Endothelial cell of umbilical vein (primary cell): ENCODE data around the gene CCNJL. TPM values are rescaled to one million over a fixed set of nuclear protein-coding genes. Genes with fewer than 3 reads are reported as not detected.

ENCODE experiments used
- BruUV-seq: library from RNA; stranded (reverse); fragments of 400-500 nt; replicated peaks from 2 replicates; lab custom pipeline; 2021; lab: Mats Ljungman, UMichigan
- CTCF ChIA-PET: fragments of 300-600, 350-600 bp; sonication (Branson Sonifier 250); formaldehyde crosslinking; loops from one replicate; lab custom pipeline; 2021; ENCODE audit warnings: antibody characterized with exemption, inconsistent platforms; lab: Charles Lee
- POLR2A ChIA-PET: fragments of 300-600, 350-600 bp; sonication (Branson Sonifier 250); formaldehyde crosslinking; loops from one replicate; lab custom pipeline; 2021; ENCODE audit warnings: antibody characterized with exemption, inconsistent platforms; lab: Charles Lee
- DNase-seq: peaks from one replicate; pipeline ENCODE4 v3.0.0-alpha.2; 2011; ENCODE audit warnings: low read depth, low spot score
- FAIRE-seq: peaks from 2 replicates; lab custom pipeline; 2011; peaks lifted over from hg19 to GRCh38; lab: Jason Lieb, UNC
- H2AFZ ChIP-seq: 2 replicates; pipeline ENCODE4 v1.6.0; 2012; ENCODE audit warnings: low read depth, low read length, control low read depth, inconsistent platforms
- H3K27ac ChIP-seq: 2 replicates; pipeline ENCODE4 v1.5.1; 2011; ENCODE audit warnings: low read depth, mild to moderate bottlenecking, control low read depth, low read length, moderate library complexity; ENCODE audit not compliant: insufficient read depth
- H3K27me3 ChIP-seq, 2 experiments: 2 replicates each; pipeline versions ENCODE4 v1.6.0 to v1.6.1; 2011; ENCODE audit warnings: low read length in 2 of 2, mixed read lengths in 1 of 2; ENCODE audit not compliant: control insufficient read depth in 2 of 2, insufficient read depth in 2 of 2
- H3K36me3 ChIP-seq, 2 experiments: 2 replicates in 1 of 2; 3 replicates in 1 of 2; pipeline ENCODE4 v1.5.1; 2011; ENCODE audit warnings: low read length in 2 of 2, mild to moderate bottlenecking in 1 of 2, moderate library complexity in 1 of 2; ENCODE audit not compliant: control insufficient read depth in 2 of 2, insufficient read depth in 2 of 2; ENCODE audit errors: extremely low read depth in 1 of 2
- H3K4me1 ChIP-seq: 3 replicates; pipeline ENCODE4 v1.5.1; 2011; ENCODE audit warnings: mild to moderate bottlenecking, low read length; ENCODE audit not compliant: control insufficient read depth, insufficient read depth; ENCODE audit errors: extremely low read depth
- H3K4me2 ChIP-seq: 2 replicates; pipeline ENCODE4 v1.6.1; 2011; ENCODE audit warnings: low read length, control low read depth, mixed read lengths; ENCODE audit not compliant: insufficient read depth
- H3K4me3 ChIP-seq, 3 experiments: fragments of 200-600 bp in 1 of 3; sonication (generic), shearing (Covaris generic) in 1 of 3; replicated peaks in 1 of 3; 2 replicates each; pipeline ENCODE4 v1.5.1; 2011 to 2016; ENCODE audit warnings: control low read depth in 3 of 3, low read length in 3 of 3, mild to moderate bottlenecking in 2 of 3, inconsistent platforms in 1 of 3, low read depth in 1 of 3, moderate library complexity in 1 of 3; ENCODE audit not compliant: insufficient read depth in 1 of 3
- H3K79me2 ChIP-seq: 2 replicates; pipeline ENCODE4 v1.6.0; 2012; ENCODE audit warnings: low read length, inconsistent platforms; ENCODE audit not compliant: control insufficient read depth, insufficient read depth
- H3K9ac ChIP-seq: replicated peaks from 2 replicates; pipeline ENCODE3; 2011; ENCODE audit warnings: low read length, control low read depth; ENCODE audit not compliant: insufficient read depth; ENCODE audit errors: extremely low read depth
- H3K9me1 ChIP-seq: replicated peaks from 3 replicates; pipeline ENCODE4 v1.6.0; 2011; ENCODE audit warnings: mild to moderate bottlenecking, low read length; ENCODE audit not compliant: control insufficient read depth, insufficient read depth; ENCODE audit errors: extremely low read depth
- H3K9me3 ChIP-seq: replicated peaks from 2 replicates; pipeline ENCODE4 v1.5.1; 2012; ENCODE audit warnings: low read length, inconsistent platforms; ENCODE audit not compliant: control insufficient read depth, insufficient read depth
- H4K20me1 ChIP-seq: replicated peaks from 2 replicates; pipeline ENCODE3; 2011; ENCODE audit warnings: mild to moderate bottlenecking, low read length; ENCODE audit not compliant: control insufficient read depth, insufficient read depth; ENCODE audit errors: extremely low read depth
- EZH2 ChIP-seq: IDR thresholded peaks from 2 replicates; pipeline ENCODE4 v1.6.1; 2012; ENCODE audit warnings: borderline replicate concordance, low read depth, mild to moderate bottlenecking, moderate library complexity, low read length, inconsistent platforms; ENCODE audit not compliant: severe bottlenecking
- FOS ChIP-seq: IDR thresholded peaks from 2 replicates; pipeline ENCODE4 v1.6.1; 2011; ENCODE audit warnings: mild to moderate bottlenecking, low read length, moderate library complexity, borderline replicate concordance; ENCODE audit not compliant: insufficient read depth
- GATA2 ChIP-seq: IDR thresholded peaks from 2 replicates; pipeline ENCODE4 v1.7.0; 2011; ENCODE audit warnings: low read depth, mild to moderate bottlenecking, moderate library complexity, mixed read lengths, low read length; ENCODE audit not compliant: insufficient read length, insufficient read depth
- JUN ChIP-seq: IDR thresholded peaks from 2 replicates; pipeline ENCODE4 v1.6.1; 2011; ENCODE audit warnings: borderline replicate concordance, low read depth; ENCODE audit not compliant: insufficient read length, insufficient read depth
- MYC ChIP-seq: IDR thresholded peaks from one replicate; pipeline ENCODE4 v1.6.1; 2011; ENCODE audit warnings: mild to moderate bottlenecking, low read depth, low read length
- POLR2A ChIP-seq: IDR thresholded peaks from 2 replicates; pipeline ENCODE4 v1.6.1; 2012; ENCODE audit warnings: low read depth, mild to moderate bottlenecking, control low read depth, low read length
- POLR2AphosphoS5 ChIP-seq: IDR thresholded peaks from 2 replicates; pipeline ENCODE4 v1.6.1; 2012; ENCODE audit warnings: low read depth, mild to moderate bottlenecking, control low read depth, low read length, moderate library complexity; ENCODE audit not compliant: insufficient read depth
- dilution Hi-C: fragments of 300-500 bp; cut with MboI; formaldehyde crosslinking; loops from one replicate; pipeline ENCODE4 v1.15.0; 2019; ENCODE audit warnings: low sequenced_read_pairs; ENCODE audit not compliant: extremely low pct_ligation_motif_present
- intact Hi-C: fragments of 100-400 bp; cut with micrococcal nuclease; formaldehyde crosslinking; loops from one replicate; pipeline ENCODE4 v1.10.0; 2022
- polyA plus RNA-seq, 4 experiments: library from polyadenylated mRNA; depleted of rRNA in 3 of 4; stranded (reverse) in 3 of 4; unstranded in 1 of 4; fragments of >200 nt; gene quantifications; 2 replicates each; pipeline versions ENCODE4 v1.2.1 to v1.2.3, GENCODE V29; 2011 to 2012; ENCODE audit warnings: missing spikeins in 1 of 4
- total RNA-seq: library from RNA; stranded (reverse); gene quantifications from 2 replicates; pipeline ENCODE4 v1.2.3, GENCODE V29; 2021
- TF ChIP-seq, protein P1 (sequence below): IDR thresholded peaks from 2 replicates; pipeline ENCODE4 v1.6.1; 2011; ENCODE audit not compliant: insufficient read depth, insufficient read length
- TF ChIP-seq, protein P2 (sequence below), 2 donors: IDR thresholded peaks; 1 replicate in 1 of 2; 2 replicates in 1 of 2; pipeline ENCODE4 v1.5.1; 2011; ENCODE audit warnings: low read length in 2 of 2, mild to moderate bottlenecking in 2 of 2, moderate library complexity in 2 of 2, control low read depth in 1 of 2, inconsistent platforms in 1 of 2, low read depth in 1 of 2; ENCODE audit not compliant: insufficient read depth in 1 of 2; ENCODE audit errors: extremely low read depth in 1 of 2

CCNJL gene
- total and polyA plus RNA-seq, 2 donors (not counting 3 experiments of a cell fraction or from before 2014, with no cell fraction given): 20.0 to 21.3 TPM

DNA sequence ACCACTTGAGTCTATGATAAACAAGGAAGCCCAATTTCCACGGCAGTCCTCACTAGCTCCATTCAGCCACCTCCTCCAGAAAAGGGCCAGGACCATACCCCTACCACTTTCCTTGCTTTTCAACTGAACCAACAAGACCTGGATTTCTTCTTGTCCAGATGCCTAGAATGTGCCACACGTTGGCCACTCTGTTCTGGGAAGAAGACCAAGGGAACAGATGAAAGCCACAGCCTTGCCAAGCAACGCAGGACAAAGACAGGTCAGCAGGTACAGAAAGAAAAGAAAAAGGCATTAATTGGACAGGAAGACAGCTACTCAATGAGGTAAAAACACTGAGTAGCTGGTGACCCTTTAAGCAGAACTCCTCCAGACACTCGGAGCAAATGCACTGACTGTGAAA, 2.2 kb downstream of the CCNJL start:
- intact Hi-C loops: no loop called here
- H3K4me2 ChIP-seq: no peak overlapping the region

More for the DNA sequence above, 2.2 kb downstream of the CCNJL start:
- Histone ChIP-seq H4K20me1 (no peaks in the 10 kb centered on the region), H3K9me3 (no peaks in the 10 kb centered on the region), H3K27me3 (no peaks in the 10 kb centered on the region), H3K27ac (no peak overlapping the region), H3K4me3 (no peak overlapping the region), H3K9me1 (no peaks in the 10 kb centered on the region), H3K9ac (no peak overlapping the region), H3K79me2 (peaks cover 5% of the 10 kb centered on the region), H2AFZ (no peak overlapping the region), H3K4me1 (peaks cover 11% of the 10 kb centered on the region), H3K36me3 (peaks cover 3 to 19% of the 10 kb centered on the region in 2 experiments)
- BruUV-seq: no TSS peak
- dilution Hi-C loops: no loop called here
- DNase-seq: no peak
- ChIA-PET CTCF (no interaction called here), POLR2A (no interaction called here)
- TF ChIP-seq JUN (no peak), POLR2A (no peak), POLR2AphosphoS5 (no peak), GATA2 (no peak), FOS (no peak), MYC (no peak), EZH2 (no peak)
- TF ChIP-seq, protein P1, sequence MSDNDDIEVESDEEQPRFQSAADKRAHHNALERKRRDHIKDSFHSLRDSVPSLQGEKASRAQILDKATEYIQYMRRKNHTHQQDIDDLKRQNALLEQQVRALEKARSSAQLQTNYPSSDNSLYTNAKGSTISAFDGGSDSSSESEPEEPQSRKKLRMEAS: no peak
- TF ChIP-seq, protein P2, sequence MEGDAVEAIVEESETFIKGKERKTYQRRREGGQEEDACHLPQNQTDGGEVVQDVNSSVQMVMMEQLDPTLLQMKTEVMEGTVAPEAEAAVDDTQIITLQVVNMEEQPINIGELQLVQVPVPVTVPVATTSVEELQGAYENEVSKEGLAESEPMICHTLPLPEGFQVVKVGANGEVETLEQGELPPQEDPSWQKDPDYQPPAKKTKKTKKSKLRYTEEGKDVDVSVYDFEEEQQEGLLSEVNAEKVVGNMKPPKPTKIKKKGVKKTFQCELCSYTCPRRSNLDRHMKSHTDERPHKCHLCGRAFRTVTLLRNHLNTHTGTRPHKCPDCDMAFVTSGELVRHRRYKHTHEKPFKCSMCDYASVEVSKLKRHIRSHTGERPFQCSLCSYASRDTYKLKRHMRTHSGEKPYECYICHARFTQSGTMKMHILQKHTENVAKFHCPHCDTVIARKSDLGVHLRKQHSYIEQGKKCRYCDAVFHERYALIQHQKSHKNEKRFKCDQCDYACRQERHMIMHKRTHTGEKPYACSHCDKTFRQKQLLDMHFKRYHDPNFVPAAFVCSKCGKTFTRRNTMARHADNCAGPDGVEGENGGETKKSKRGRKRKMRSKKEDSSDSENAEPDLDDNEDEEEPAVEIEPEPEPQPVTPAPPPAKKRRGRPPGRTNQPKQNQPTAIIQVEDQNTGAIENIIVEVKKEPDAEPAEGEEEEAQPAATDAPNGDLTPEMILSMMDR (IDR thresholded peaks at IDR 0.05; ENCODE audit: extremely low read depth in 1 of 2, insufficient read depth in 1 of 2, low read depth in 1 of 2, low read length in 2 of 2): no peak
- no peak for FAIRE-seq
